HG03064 (cell line): Measurements from ENCODE around the gene SGF29.
"Not testable (repeated sequence)": the region's sequence is repeated elsewhere in the genome, so short reads cannot be mapped to it uniquely, and the experiment has no call there.

ENCODE experiments used
- ATAC-seq: cut with Tn5 transposase; IDR thresholded peaks from one replicate; pipeline ENCODE4 v1.9.1; 2021; ENCODE audit warnings: low read depth; ENCODE audit not compliant: unreplicated experiment

SGF29 gene

GRCh38 chr16:28592511-28592910 is 38.8 kb downstream of the SGF29 start:
- no peak for ATAC-seq

- ATAC-seq: no peak
Observed at GRCh38 chr16:28592979-28593553, 39.3 kb downstream of the SGF29 start.

- ATAC-seq: not testable (repeated sequence)
Observed at GRCh38 chr16:28595451-28595850, 41.7 kb downstream of the SGF29 start.

DNA sequence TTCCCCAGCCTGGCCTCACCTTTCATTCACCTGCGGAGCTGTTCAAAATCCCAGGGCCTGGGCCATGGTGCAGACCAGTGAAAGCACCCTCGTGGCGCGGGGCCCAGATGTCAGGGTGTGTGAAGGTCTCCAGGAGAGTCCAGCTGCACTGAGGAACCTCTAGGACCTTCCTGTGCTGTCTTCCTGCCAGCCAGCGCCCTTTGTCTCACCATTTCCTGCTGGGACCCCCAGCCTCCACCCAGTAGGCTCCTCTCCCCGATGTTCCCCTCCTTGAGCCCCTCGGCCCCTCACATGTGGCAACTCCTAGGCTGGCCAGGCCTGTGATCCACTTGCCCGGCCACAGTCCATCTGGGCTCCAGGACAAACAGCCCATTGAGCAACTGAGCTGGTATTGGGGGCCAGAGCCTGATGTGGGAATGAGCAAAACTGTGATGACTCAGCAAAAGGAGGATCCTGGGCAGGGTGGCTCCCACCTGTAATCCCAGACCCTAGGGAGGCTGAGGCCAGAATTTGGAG is 42.5 kb downstream of the SGF29 start:
- no peak for ATAC-seq

DNA sequence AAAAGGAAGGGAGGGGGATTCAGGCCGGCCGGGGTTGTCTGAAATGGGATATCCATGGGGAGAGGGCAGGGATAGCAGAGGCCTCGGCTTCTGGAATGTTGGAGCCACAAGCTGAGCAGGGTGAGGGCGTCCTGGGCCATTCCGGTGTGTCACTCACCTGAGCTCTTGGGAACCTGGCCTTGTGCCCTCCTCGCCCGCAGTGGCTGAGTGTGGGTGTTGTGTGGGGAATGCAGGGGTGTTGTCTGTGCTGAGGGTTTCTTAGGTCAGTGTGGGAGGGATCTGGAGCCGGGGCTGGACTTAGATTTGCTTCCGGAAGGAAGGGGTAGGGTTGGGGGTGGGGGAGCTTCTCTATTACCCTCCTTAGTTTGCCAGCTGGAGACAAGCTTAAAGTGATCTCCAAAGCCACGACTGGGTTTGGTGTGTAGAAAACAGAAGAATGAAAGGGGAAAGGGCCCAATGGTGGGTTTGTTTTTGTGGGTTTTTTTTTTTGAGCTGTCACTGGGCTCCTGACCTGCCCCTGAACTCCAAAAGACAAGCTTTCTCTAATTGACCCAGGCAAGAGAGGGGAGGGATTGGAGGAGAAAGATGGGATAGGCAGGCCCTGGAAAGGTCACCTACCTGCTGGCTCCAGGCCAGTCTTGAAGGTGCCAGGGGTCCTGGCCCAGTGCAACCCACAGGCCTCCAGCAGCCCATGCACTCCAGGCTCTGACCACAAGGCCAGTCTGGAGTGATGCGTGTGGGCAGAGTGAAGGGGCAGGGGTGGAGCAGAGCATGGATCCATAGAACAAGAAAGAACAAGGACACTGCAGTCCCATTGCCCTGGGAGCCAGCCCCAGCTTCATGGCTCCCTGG is 43.3 kb downstream of the SGF29 start, which contains the start of gene SULT1A2:
SULT1A2 (minus strand) TSS at position 211 of the 852 bp plus-strand sequence. CDS start 1,120 bp downstream, outside the sequence.
- ATAC-seq: no peak

GRCh38 chr16:28597692-28598261 is 44.1 kb downstream of the SGF29 start:
- no peak for ATAC-seq

GRCh38 chr16:28599377-28600285 is 45.9 kb downstream of the SGF29 start:
- ATAC-seq: not testable (repeated sequence)

DNA sequence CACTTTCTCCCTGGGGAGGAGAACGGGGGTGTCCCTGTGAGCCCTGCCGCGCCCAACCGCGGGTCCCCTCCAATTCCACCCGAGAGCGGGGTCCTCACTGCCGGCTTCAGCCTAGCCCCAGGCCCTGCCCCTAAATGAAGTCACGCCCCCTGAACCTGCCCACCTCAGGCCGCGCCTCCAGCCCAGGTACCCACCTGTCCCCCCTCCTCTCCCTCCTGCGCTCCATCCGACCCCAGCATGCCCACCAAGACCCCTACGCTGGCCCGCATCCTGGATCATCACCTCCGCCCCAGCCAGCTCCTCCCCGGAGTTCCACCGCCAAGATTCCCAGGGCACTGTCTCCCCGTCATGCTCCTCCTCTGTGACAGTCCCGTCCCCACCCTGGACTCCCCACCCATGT is 47.2 kb downstream of the SGF29 start:
- not testable (repeated sequence) for ATAC-seq

- not testable (repeated sequence) for ATAC-seq
Observed at GRCh38 chr16:28601589-28601988, 47.9 kb downstream of the SGF29 start.

- not testable (repeated sequence) for ATAC-seq
Observed at GRCh38 chr16:28602062-28602461, 48.3 kb downstream of the SGF29 start.

GRCh38 chr16:28602529-28602928 is 48.8 kb downstream of the SGF29 start:
- no peak for ATAC-seq

DNA sequence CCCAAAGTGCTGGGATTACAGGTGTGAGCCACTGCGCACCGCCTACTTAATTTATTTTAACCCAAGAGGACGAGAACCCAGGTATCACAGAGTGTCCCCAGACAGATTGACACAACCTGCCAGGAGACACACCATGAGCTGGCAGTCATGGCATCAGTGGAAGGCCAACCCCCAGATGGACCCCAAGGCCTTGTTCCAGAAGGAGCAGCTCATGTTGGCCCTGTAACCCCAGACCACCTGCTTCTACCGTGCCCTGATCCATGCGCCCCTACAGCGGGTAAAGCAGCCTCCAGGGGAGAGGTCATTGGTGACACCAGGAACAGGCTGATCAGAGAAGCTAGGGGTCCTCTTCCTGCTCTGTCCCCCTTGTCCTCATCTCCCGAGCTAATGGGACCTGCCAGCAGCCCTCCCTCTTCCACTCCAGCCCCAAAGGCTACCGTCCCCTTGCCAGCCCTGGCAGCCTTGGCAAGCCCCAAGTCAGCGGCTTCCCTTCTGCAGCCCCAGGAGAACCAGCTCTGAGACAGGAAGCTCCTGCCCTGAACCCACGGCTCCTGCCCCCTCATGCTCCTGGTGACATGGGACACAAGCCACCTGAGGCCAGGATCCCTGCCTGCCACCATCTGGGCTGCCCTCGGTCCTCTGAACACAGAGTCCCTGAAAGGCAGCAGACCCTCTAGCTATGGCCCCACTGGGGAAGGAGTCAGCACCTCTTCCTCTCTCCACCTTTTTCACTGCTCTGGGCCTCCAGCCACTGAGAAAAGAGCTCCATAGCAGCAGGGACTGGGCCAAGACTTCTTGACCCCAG is 49.9 kb downstream of the SGF29 start:
- no peak for ATAC-seq

DNA sequence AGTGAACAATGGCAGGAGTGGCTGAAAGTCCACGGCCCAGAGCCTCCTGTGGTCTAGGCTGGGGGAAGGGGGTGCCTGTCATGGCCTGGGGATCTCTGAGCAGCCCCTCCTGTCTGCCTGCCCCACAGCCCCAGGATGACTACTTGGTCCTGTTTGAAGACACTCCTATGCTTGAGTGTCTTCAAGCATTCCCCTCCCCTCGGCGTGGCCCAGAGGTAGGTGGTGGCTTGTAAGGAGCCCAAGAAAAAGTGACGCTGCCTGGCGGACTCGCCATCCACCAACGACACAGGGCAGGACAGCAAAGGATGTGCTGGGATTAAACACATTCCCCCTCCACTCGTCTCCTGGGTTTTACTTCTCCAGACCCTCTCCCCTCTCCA is 50.5 kb downstream of the SGF29 start:
- no peak for ATAC-seq

DNA sequence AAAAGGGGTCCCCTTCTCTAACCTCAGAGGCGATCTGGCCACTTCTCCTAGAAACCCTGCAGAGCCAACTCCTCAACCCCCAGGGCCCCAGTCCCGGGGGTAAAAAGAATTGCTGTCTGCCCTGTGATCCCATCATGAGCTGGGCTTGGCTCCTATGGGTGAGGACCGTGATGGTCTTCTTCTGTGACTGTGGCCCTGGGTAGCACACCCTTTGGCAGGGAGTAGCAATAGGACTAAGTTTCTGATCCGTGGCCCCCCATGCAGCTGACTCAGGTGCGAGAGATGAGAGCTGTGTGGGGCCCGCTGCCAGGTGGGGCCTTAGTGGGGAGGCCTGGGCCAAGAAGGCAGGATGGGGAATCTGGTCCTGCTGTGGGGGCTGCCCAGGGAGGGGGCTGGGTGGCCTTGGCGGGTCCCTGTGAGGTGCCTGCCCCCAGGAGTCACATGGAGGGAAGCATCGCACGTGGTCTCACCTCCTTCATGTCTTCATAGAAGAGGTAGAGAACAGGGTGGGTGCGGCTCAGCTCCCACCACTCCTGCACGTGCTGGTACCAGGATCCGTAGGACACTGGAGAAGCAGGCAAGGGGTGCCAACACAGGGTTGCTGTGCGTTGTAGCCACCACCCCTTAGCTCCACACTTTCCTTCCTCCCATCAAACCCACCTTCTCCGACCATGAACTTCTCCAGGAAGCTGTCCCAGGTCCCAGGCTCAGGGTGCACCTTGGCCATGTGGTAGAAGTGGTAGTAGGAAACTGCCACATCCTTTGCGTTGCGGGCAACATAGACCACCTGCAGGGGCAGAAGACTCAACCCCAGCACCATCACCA is 52.8 kb downstream of the SGF29 start:
- ATAC-seq: no peak

- no peak for ATAC-seq
Observed at GRCh38 chr16:28607116-28607623, 53.5 kb downstream of the SGF29 start.

- not testable (repeated sequence) for ATAC-seq
Observed at GRCh38 chr16:28607681-28608495, 54.2 kb downstream of the SGF29 start.

DNA sequence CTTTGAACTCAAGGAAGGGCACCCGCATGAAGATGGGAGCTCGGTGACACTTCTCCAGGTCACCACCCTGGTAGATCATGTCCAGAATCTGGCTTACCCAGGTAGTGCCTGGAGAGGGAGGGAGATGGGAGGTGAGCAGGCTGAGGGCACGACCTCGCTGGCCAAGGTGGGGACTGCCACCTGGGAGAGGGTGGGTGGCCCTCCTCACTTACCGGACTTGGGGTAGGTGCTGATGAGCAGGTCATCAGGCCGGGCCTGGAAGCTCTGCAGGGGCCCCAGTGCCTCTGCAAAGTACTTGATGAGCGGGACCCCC is 54.7 kb downstream of the SGF29 start:
- not testable (repeated sequence) for ATAC-seq
